Endothelial cell of umbilical vein (primary cell): ENCODE data around the gene IL34. TPM values are rescaled to one million over a fixed set of nuclear protein-coding genes. Genes with fewer than 3 reads are reported as not detected.
"Not testable (repeated sequence)": the region's sequence is repeated elsewhere in the genome, so short reads cannot be mapped to it uniquely, and the experiment has no call there.

Experiments
- BruUV-seq: library from RNA; stranded (reverse); fragments of 400-500 nt; replicated peaks from 2 replicates; lab custom pipeline; 2021; lab: Mats Ljungman, UMichigan
- CTCF ChIA-PET: fragments of 300-600, 350-600 bp; sonication (Branson Sonifier 250); formaldehyde crosslinking; loops from one replicate; lab custom pipeline; 2021; ENCODE audit warnings: antibody characterized with exemption, inconsistent platforms; lab: Charles Lee
- POLR2A ChIA-PET: fragments of 300-600, 350-600 bp; sonication (Branson Sonifier 250); formaldehyde crosslinking; loops from one replicate; lab custom pipeline; 2021; ENCODE audit warnings: antibody characterized with exemption, inconsistent platforms; lab: Charles Lee
- DNase-seq: peaks from one replicate; pipeline ENCODE4 v3.0.0-alpha.2; 2011; ENCODE audit warnings: low read depth, low spot score
- FAIRE-seq: peaks from 2 replicates; lab custom pipeline; 2011; peaks lifted over from hg19 to GRCh38; lab: Jason Lieb, UNC
- H2AFZ ChIP-seq: 2 replicates; pipeline ENCODE4 v1.6.0; 2012; ENCODE audit warnings: low read depth, low read length, control low read depth, inconsistent platforms
- H3K27ac ChIP-seq: 2 replicates; pipeline ENCODE4 v1.5.1; 2011; ENCODE audit warnings: low read depth, mild to moderate bottlenecking, control low read depth, low read length, moderate library complexity; ENCODE audit not compliant: insufficient read depth
- H3K27me3 ChIP-seq, 2 experiments: 2 replicates each; pipeline versions ENCODE4 v1.6.0 to v1.6.1; 2011; ENCODE audit warnings: low read length in 2 of 2, mixed read lengths in 1 of 2; ENCODE audit not compliant: control insufficient read depth in 2 of 2, insufficient read depth in 2 of 2
- H3K36me3 ChIP-seq, 2 experiments: 2 replicates in 1 of 2; 3 replicates in 1 of 2; pipeline ENCODE4 v1.5.1; 2011; ENCODE audit warnings: low read length in 2 of 2, mild to moderate bottlenecking in 1 of 2, moderate library complexity in 1 of 2; ENCODE audit not compliant: control insufficient read depth in 2 of 2, insufficient read depth in 2 of 2; ENCODE audit errors: extremely low read depth in 1 of 2
- H3K4me1 ChIP-seq: 3 replicates; pipeline ENCODE4 v1.5.1; 2011; ENCODE audit warnings: mild to moderate bottlenecking, low read length; ENCODE audit not compliant: control insufficient read depth, insufficient read depth; ENCODE audit errors: extremely low read depth
- H3K4me2 ChIP-seq: 2 replicates; pipeline ENCODE4 v1.6.1; 2011; ENCODE audit warnings: low read length, control low read depth, mixed read lengths; ENCODE audit not compliant: insufficient read depth
- H3K4me3 ChIP-seq, 3 experiments: fragments of 200-600 bp in 1 of 3; sonication (generic), shearing (Covaris generic) in 1 of 3; replicated peaks in 1 of 3; 2 replicates each; pipeline ENCODE4 v1.5.1; 2011 to 2016; ENCODE audit warnings: control low read depth in 3 of 3, low read length in 3 of 3, mild to moderate bottlenecking in 2 of 3, inconsistent platforms in 1 of 3, low read depth in 1 of 3, moderate library complexity in 1 of 3; ENCODE audit not compliant: insufficient read depth in 1 of 3
- H3K79me2 ChIP-seq: 2 replicates; pipeline ENCODE4 v1.6.0; 2012; ENCODE audit warnings: low read length, inconsistent platforms; ENCODE audit not compliant: control insufficient read depth, insufficient read depth
- H3K9ac ChIP-seq: replicated peaks from 2 replicates; pipeline ENCODE3; 2011; ENCODE audit warnings: low read length, control low read depth; ENCODE audit not compliant: insufficient read depth; ENCODE audit errors: extremely low read depth
- H3K9me1 ChIP-seq: replicated peaks from 3 replicates; pipeline ENCODE4 v1.6.0; 2011; ENCODE audit warnings: mild to moderate bottlenecking, low read length; ENCODE audit not compliant: control insufficient read depth, insufficient read depth; ENCODE audit errors: extremely low read depth
- H3K9me3 ChIP-seq: replicated peaks from 2 replicates; pipeline ENCODE4 v1.5.1; 2012; ENCODE audit warnings: low read length, inconsistent platforms; ENCODE audit not compliant: control insufficient read depth, insufficient read depth
- H4K20me1 ChIP-seq: replicated peaks from 2 replicates; pipeline ENCODE3; 2011; ENCODE audit warnings: mild to moderate bottlenecking, low read length; ENCODE audit not compliant: control insufficient read depth, insufficient read depth; ENCODE audit errors: extremely low read depth
- CTCF ChIP-seq, 2 donors: IDR thresholded peaks; 1 replicate in 1 of 2; 2 replicates in 1 of 2; pipeline ENCODE4 v1.5.1; 2011; ENCODE audit warnings: low read length in 2 of 2, mild to moderate bottlenecking in 2 of 2, moderate library complexity in 2 of 2, control low read depth in 1 of 2, inconsistent platforms in 1 of 2, low read depth in 1 of 2; ENCODE audit not compliant: insufficient read depth in 1 of 2; ENCODE audit errors: extremely low read depth in 1 of 2
- EZH2 ChIP-seq: IDR thresholded peaks from 2 replicates; pipeline ENCODE4 v1.6.1; 2012; ENCODE audit warnings: borderline replicate concordance, low read depth, mild to moderate bottlenecking, moderate library complexity, low read length, inconsistent platforms; ENCODE audit not compliant: severe bottlenecking
- FOS ChIP-seq: IDR thresholded peaks from 2 replicates; pipeline ENCODE4 v1.6.1; 2011; ENCODE audit warnings: mild to moderate bottlenecking, low read length, moderate library complexity, borderline replicate concordance; ENCODE audit not compliant: insufficient read depth
- GATA2 ChIP-seq: IDR thresholded peaks from 2 replicates; pipeline ENCODE4 v1.7.0; 2011; ENCODE audit warnings: low read depth, mild to moderate bottlenecking, moderate library complexity, mixed read lengths, low read length; ENCODE audit not compliant: insufficient read length, insufficient read depth
- JUN ChIP-seq: IDR thresholded peaks from 2 replicates; pipeline ENCODE4 v1.6.1; 2011; ENCODE audit warnings: borderline replicate concordance, low read depth; ENCODE audit not compliant: insufficient read length, insufficient read depth
- MAX ChIP-seq: IDR thresholded peaks from 2 replicates; pipeline ENCODE4 v1.6.1; 2011; ENCODE audit not compliant: insufficient read depth, insufficient read length
- MYC ChIP-seq: IDR thresholded peaks from one replicate; pipeline ENCODE4 v1.6.1; 2011; ENCODE audit warnings: mild to moderate bottlenecking, low read depth, low read length
- POLR2A ChIP-seq: IDR thresholded peaks from 2 replicates; pipeline ENCODE4 v1.6.1; 2012; ENCODE audit warnings: low read depth, mild to moderate bottlenecking, control low read depth, low read length
- POLR2AphosphoS5 ChIP-seq: IDR thresholded peaks from 2 replicates; pipeline ENCODE4 v1.6.1; 2012; ENCODE audit warnings: low read depth, mild to moderate bottlenecking, control low read depth, low read length, moderate library complexity; ENCODE audit not compliant: insufficient read depth
- dilution Hi-C: fragments of 300-500 bp; cut with MboI; formaldehyde crosslinking; loops from one replicate; pipeline ENCODE4 v1.15.0; 2019; ENCODE audit warnings: low sequenced_read_pairs; ENCODE audit not compliant: extremely low pct_ligation_motif_present
- intact Hi-C: fragments of 100-400 bp; cut with micrococcal nuclease; formaldehyde crosslinking; loops from one replicate; pipeline ENCODE4 v1.10.0; 2022
- polyA plus RNA-seq, 4 experiments: library from polyadenylated mRNA; depleted of rRNA in 3 of 4; stranded (reverse) in 3 of 4; unstranded in 1 of 4; fragments of >200 nt; gene quantifications; 2 replicates each; pipeline versions ENCODE4 v1.2.1 to v1.2.3, GENCODE V29; 2011 to 2012; ENCODE audit warnings: missing spikeins in 1 of 4
- total RNA-seq: library from RNA; stranded (reverse); gene quantifications from 2 replicates; pipeline ENCODE4 v1.2.3, GENCODE V29; 2021

IL34 gene
- total and polyA plus RNA-seq, 2 donors (not counting 3 experiments of a cell fraction or from before 2014, with no cell fraction given), result 0.88 to 0.97 TPM

DNA sequence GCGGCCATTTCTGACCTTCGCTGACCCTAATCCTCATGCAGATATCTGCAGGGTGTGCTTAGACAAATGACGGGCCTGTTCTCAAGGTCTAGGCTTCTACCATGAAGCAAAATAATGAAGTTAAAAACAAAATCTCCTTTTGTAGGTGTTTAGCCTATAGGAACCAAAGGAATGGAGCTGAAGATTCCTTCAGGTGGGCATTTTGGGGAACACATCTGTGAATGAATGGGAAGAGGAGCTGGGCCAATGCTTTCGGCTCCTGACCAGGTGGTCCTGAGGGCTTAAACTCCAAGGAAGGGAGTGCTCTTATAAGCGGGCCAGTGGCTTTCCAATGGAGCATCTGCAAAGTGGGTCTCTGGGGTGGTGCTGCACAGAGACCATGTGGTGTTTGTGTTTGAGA, 14.1 kb upstream of the IL34 start:
- Histone ChIP-seq H3K9ac (no peak overlapping the region), H3K36me3 (no peaks in the 10 kb centered on the region), H3K27me3 (no peaks in the 10 kb centered on the region), H3K4me2 (no peak overlapping the region), H3K27ac (no peak overlapping the region), H3K4me1 (peaks cover 19% of the 10 kb centered on the region), H3K9me1 (no peaks in the 10 kb centered on the region), H4K20me1 (no peaks in the 10 kb centered on the region), H3K9me3 (no peaks in the 10 kb centered on the region), H3K4me3 (no peak overlapping the region), H3K79me2 (no peaks in the 10 kb centered on the region), H2AFZ (no peak overlapping the region)
- TF ChIP-seq POLR2AphosphoS5 (no peak), FOS (no peak), POLR2A (no peak), JUN (no peak), EZH2 (no peak), MAX (no peak), GATA2 (no peak), MYC (no peak), CTCF (IDR thresholded peaks at IDR 0.05; ENCODE audit: extremely low read depth in 1 of 2, insufficient read depth in 1 of 2, low read depth in 1 of 2, low read length in 2 of 2) (no peak)
- intact Hi-C loops, result no loop called here
- CTCF ChIA-PET, result no interaction called here
- DNase-seq (no peak), FAIRE-seq (no peak)
- POLR2A ChIA-PET, result interaction anchor here (0.6 kb wide), 1 partner anchor 392 kb away, joined by 6 read pairs; no protein-coding TSS in a partner anchor
- dilution Hi-C loops, result no loop called here
- no TSS peak for BruUV-seq

- FAIRE-seq, dilution Hi-C loops, H3K9ac ChIP-seq, intact Hi-C loops, H3K9me1 ChIP-seq, CTCF ChIA-PET, H3K4me3 ChIP-seq, BruUV-seq, H3K4me2 ChIP-seq, H3K27ac ChIP-seq, POLR2A ChIA-PET, H4K20me1 ChIP-seq, H3K9me3 ChIP-seq, H3K36me3 ChIP-seq, H3K27me3 ChIP-seq, H3K79me2 ChIP-seq, H2AFZ ChIP-seq, DNase-seq: not testable (repeated sequence)
- H3K4me1 ChIP-seq, result peaks cover 19% of the 10 kb centered on the region
Observed at GRCh38 chr16:70633617-70634016, 12.7 kb upstream of the IL34 start.
